GM21825 (cell line): Measurements from ENCODE around the gene PDPN.

Experiments
- ATAC-seq: cut with Tn5 transposase; IDR thresholded peaks from one replicate; pipeline ENCODE4 v1.9.1; 2021; ENCODE audit warnings: mild to moderate bottlenecking, moderate library complexity; ENCODE audit not compliant: unreplicated experiment

Gene PDPN

DNA sequence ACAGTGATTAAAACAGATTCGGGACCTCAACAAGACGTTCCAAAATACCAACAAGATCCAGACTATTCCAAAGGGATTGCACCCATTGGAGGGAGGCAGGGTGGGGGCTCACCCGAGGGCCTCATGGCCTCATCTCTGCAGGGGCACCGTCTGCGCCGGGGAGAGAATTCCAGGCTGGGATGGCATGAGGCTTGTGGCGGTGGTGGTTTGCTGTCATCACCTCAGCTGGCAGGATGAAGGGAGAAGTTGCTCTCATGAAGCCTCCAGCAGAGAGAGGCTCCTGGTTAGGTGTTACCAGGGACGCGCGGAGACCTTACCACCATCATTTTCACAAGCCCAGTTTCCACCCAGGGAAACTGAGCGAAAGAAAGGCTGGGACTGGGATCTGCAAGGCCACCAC is 6.7 kb upstream of the PDPN start:
- ATAC-seq: no peak

DNA sequence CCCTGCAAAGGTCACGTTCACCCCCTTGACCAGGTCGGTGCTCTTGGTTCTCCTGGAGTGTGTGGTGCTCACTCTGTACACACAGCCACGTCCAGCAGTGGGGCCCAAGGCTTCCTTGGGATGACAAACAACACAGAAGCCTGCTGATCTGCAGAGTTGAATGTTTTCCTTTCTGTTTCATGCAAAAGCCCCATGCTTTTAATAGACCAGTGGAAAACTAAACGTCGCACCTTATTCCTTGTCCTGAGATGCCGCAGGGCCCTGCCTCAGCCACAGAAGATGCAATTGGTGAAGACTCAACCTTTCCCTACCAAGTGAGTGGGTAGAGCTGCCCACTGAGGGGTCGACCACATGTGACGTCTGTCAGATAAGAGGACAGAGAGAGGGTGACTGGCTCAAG is 5.8 kb upstream of the PDPN start:
- no peak for ATAC-seq

DNA sequence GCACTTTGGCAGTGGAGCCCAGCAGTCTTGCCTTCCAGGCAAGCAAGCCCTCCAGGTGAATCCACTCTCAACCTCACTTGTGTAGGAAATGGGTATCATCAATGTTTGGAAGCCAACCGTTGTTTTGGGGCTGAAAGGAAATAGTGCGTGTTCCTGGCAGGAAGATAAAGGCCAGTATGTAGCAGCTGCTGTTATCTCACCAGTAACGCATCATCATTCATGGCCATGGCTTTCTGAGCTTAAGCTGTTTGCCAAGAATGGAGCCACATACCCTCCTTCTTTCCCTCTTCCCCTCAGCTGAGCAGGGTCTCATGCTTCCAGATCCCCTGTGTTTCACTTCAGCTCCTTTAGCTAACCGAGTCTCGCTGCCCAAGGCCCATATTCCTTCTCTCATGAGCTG is 2.2 kb upstream of the PDPN start:
- no peak for ATAC-seq

DNA sequence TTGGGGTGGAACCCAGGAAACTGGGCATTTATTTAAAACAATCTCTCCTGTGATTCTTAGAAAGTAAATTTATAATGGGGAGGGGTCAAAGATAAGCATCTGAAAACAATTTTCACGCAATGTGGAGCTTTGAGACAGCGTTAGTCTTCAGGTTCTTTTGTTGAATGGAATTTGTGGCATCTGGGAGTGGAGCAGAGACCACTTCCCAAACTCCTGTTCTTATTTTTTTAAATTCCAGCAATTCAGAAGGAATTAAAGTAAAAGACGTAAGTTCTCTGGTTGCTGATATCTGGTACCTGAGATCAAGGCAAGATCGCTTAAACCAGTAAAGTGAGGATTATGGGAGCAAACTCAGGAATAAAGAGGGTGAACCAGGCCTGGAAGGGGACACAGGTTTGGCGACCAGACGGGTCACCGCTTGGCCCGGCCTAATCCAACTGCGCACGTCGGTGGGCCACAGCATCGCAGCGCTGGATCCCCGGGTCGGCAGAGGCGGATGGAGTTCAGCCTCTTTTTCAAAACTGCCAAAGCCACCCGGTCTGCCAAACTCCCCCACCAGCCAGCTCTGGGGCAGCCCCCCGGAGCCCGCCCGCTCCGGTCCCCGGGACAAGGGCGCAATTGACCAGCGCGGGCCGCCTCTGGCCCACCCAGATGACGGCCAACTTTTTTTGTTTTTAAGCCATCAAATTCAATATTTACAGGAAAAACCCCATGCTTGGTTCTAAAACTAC is 754 bp upstream of the PDPN start:
- no peak for ATAC-seq

DNA sequence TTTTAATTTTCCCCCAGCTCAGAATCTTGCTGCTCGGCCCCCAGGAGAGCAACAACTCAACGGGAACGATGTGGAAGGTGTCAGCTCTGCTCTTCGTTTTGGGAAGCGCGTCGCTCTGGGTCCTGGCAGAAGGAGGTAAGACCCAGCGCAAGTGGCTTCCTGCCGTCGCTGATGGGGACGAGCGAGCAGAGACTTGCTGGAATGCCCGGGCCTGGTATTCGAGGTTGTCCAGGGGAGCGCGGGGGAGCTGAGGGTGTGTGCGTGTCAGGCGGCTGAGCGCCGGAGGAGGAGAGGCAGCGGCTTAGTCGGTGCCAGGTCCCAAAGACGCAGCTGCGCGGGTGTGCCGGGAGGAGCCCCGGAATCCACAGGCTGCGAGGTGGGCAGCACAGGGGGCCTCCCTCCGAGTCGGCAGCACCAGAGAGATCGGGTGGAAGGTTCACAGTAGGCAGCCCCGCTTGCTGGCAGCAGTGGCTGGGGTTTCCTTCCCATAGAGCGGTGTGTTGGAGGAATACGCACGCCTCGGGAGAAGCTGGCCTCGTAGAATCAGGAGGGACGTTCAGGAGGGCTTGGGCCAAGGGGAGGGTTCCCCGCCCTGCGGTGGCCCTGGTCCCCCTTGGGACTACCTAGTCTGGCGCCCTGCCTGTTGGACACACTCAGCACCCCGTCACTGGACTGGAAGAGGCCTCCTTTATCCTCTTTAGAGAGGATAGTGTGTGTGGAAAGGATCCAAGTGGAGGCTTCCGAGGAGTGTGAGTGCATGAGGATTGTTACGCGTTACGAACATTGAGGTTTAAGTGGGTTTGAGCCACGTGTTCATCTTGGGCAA is 547 bp downstream of the PDPN start:
- no peak for ATAC-seq

DNA sequence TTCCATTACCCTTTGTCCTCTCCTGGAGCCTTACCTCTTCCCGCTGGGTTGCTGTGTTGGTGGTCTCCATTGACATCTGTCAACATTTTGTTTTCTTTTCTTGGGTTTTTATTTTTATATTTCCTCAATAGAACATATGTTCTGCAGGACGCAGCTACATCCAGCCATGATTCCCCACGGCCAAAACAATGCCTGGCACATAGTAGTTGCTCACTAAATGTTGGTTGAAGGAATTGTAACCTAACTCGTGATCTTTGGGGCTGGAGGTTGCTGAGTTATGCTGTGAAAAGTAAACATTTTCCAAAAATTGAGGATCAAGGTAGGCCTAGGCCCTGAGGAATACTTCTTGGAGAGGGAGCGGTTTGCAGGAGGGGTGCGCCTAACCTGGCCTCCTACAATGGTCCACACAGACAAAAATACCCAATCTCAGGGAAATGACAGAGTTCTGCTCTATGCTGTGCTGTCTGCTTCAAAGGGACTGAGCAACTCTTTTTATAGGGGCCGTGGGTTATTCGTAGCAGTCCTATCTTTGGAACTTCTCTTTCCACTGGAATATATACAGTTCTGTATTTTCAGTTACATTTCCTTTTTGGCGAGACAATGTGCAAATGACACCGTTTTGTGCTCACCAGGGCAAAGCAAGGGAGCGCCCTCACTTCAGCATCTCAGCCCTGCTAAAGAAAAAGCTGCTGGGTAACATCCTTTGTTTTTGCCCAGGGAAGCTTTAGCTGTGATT is 1.4 kb downstream of the PDPN start:
- ATAC-seq: no peak

DNA sequence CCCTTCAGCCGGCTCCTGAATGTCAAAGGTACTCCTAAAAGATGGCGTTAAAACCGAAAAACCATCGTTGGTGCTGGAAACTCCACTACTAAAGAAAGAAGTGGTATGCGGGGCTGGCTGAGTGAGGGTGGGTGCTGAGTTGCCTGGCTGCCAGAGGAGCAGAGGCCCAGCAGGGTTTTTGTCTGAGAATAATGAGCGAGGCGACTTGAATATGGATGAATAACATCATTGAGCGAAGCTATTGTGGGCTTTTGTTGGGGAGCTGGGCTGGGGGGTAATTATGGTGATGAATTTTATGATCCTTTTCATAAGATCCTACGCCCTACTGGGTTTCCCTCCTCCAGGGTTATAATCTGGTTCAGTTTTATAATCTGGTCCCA is 2.0 kb downstream of the PDPN start:
- no peak for ATAC-seq

DNA sequence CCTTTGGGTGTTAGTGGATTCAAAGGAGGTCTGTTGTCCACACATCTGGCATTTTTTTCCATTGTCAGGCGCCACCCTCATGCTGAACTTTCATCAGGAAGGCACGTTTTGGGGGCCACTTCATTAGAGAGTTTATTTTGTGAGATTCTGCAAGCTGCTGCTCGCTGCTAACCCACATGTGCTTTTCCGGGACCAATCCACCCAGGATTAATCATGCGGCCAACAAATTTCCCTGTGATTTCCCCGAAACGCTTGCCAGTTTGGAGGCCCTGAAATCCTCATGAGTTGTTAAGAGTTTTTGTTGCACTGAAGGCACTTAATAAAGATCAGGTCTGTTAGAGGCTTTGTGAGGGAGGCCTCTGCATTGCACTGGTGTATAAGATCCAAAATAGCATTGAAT is 2.4 kb downstream of the PDPN start:
- ATAC-seq: no peak

DNA sequence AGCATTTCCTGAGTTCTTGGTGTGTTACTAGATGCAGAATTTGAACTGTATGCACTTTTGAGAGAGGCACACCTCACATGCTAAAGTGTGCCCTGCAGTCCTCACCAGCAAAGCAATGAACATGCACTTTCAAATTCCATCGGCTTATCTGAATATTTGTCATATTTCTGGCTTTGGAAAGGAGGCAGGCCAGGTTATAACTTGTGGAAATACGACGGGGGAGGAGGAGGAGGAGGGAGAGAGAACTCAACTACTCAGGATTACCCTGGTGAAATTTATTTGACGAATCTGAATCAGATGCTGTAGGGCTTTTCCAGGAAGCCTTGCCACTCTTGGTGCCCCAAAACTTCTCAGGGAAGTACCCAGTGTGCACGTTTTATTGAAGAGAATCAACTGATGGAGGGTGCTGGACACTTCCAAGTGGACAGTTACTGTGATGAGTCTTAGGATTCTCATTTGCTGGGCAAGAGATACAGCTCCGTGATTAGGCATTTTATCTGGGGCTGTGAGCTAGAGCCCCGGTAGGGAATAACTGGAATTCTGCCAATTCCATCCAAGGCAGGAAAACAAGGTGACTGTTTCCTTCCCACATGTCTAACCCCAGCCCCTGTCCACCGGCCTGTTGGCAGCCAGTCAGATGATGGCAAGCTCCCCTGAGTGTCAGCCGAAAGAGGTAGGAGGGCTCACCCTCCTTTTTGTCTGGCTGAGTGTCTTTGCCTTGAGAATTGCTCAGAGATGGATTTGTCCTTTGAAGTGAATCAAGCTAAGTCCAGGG is 3.8 kb downstream of the PDPN start:
- ATAC-seq: no peak

DNA sequence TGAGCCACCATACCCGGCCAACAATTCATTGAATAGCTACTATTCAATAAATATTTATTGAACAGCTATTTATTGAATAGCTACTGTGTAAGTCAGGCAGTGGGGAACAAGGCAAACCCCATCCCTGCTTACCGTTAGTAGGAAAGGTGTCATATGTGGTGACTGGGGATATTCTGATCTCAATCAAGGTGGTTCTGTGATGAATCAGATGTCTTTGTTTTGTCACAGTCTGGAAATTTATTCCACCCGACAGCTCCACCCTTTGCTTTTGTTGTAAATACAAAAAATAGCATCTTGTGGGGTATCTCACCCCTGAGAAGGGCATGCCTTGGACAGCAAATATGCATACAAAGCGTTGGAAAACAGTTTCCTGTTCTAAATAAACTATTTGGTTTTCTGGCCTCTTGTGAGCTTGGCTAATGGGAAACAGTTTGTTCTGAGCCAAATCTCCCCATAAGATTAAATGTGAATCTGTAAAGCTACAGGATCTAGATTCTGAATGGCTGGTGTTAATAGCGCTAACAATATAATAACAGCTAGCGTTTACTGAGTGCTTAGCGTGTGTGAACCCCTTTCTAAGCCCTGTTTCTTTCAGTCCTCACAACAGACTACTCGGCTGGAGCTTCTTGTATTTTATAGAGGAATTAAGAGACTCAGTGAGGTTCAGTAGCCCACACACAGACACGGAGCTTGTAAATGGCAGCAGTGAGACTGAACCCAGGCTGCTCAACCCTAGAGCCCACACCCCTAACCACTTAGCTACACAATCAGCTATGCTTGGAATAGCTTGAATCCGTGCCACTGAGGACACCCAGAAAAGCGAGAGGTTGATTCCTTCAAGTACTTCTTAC is 5.5 kb downstream of the PDPN start:
- no peak for ATAC-seq

DNA sequence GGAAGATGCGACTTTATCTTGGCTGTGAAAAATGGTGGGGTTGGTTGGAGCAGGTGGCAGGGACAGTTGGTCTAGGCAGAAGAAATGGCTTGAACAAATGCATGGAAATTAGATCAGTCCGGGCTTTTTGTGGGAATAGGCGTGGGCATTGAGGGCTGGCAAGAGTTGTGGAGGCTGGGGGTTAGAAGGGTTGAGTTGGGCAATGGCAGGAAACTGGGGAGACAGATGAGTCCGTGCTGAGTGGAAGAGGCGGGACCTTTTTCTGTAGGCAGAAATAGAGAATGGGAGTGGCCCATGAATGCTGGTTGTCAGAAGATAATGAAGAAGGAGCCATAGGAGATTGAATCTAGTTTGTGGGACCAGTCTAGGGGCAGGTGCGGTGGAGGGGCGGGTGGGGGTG is 6.9 kb downstream of the PDPN start:
- ATAC-seq: no peak

DNA sequence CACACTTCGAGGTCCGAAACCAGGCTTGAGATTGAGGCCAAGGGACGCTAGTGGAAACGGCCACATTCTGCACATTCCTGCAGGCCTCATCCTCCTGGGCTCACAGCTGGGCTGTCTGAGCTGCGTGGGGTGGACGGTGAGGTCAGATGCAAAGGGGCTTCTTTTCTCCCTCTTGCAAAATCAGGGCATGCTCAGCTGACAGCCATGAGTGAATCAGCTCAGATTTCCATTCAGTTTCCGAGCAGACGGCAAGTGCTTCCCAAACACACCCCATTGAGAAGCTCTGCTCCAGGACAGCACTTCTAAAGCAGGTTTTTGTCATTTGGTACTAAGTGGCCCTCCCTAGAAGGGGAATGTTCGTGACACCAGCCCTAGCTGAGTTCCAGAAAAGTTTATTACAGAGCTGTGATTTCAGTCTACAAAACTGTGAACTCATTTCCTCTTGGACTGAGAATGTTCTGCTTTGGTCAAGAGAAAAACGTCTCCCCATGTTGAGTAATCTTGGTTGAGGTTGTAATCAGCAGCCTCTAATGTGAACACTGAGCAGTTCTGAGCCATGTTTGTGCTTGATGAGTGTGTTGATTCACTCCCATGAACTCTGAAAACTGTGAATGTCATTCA is 10.0 kb downstream of the PDPN start:
- ATAC-seq: no peak

DNA sequence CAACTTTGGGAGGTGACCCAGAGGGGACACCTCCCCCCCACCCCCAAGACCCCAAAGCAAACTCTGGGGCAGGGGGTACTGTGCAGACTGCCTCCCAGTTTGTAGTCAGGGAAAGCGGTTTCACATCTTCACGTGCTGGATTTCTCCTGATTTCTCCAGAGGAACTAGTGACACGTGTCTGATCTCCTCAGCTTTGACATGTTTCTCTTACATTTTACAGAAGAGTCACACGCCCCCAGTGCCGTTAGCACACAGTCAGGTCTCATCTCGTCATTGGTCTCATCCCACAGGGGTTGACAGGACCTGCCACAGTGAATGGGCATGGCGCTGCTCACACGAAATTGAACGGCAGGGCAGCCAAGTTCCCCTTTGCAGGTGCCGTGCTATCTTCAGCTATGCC is 11.8 kb downstream of the PDPN start:
- ATAC-seq: no peak

DNA sequence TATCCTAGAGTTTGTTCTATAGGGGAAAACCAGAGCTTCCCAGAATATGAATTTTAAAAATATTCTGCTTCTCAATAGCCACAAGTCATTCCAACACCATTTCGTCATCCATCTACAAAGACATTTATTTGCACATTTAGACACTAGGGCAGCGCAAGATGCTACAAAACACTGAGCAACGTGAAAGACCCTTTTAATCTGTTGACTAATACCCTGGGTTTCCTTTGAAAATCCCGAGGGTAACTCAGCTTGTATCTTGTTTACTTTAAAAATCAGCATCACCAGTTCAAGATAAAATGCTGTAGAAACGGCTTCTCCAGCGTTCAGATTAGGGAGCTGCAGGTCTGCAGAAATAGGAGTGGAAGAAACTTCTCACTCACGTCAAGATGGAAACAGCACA is 13.5 kb downstream of the PDPN start:
- no peak for ATAC-seq

DNA sequence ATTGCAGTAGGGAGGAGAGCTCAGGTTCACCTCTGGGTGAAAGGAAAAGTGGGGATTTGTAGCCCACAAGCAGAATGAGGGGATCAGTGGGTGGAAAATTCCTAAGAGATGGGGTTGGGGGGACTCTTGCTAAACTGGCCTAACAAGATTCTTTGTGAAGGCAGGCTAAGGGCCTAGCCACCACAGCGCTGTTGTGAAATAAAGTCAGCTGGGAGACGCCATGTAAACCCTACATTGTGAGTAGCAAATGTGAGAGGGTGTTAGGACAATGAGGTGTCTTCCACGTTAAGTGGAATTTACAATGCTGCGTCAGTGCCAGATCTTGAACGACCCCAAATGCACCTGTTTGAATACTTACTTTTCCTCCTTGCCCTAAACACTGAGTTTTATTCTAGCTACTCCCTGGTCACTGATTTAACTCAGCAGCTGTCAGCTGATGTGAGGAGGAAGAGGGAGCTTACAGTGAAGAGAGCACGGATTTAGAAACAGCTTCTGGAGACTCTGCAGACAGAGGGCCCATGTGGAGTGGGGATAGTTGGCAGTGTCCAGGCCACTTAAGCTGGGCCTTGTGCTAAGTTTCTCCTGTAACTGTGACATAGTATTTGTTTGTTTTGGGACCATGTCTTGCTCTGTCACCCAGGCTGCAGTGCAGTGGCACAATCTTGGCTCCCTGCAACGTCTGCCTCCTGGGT is 17.3 kb downstream of the PDPN start:
- no peak for ATAC-seq

DNA sequence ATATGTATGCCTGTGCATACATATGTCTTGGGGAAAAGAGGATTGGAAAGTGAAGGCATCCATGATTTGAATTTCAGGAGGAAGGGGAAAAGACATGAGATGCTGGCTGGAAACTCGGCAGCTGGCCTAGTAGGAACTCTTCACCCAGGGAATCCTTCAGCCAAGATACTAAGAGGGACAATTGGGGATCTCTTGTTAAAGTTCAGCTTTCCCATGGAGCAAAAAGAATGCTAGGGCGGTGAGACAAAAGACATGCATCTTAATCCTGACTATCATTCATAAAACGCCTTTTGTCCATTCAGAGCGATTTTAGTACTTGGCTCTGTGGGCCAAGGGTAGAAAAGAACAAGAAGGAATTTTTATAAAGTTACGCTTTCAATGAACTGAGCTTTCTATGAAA is 20.5 kb downstream of the PDPN start:
- no peak for ATAC-seq

DNA sequence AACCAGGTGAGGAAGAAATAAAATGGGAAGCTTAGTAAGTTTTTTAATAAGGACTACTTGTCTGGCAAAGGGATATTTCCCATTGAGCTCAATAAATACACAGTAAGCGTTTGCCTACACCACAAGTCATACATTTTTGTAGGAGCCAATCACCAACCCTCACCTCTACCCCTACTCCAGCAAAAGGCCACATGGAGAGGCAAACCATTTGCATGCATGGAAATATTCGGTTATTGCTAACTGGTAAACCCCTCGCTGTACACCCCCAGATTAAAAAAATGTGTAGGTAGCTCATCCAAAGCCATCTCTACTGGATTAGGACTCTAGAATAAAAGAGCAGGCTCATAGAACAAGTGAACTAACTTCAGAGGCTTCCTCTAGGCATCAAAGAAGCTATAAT is 21.1 kb downstream of the PDPN start:
- ATAC-seq: no peak

DNA sequence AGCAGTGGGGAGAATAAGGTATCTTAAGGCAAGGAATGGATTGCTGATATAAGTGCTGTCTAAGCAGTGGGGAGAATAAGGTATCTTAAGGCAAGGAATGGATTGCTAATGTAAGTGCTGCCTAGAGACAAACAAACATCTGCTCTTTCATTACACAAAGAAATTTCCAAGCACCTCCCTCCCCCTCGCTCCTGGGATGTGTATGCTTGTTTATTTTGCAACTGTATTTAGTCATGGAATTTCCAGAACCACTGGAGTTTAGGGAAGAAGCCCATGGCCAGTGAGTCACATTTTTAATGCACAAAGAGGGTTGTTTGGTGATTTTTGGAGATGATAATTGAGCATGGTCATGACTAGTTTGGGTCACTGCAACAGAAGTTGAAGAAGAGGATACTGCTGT is 21.5 kb downstream of the PDPN start:
- ATAC-seq: no peak

DNA sequence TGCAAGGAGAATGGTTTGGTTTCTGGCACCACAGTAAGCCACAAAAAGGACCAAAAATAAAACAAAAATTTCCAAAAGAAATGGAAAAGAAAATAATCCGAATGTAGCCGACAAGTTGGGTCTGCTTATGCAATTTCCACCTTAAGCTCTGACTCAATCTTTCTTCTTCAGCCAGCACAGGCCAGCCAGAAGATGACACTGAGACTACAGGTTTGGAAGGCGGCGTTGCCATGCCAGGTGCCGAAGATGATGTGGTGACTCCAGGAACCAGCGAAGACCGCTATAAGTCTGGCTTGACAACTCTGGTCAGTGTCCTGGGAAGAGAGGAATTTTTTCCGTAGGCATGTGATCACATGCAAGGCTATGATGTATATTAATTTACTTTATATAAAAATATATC is 23.4 kb downstream of the PDPN start:
- no peak for ATAC-seq
